ENCODE measurements around the gene AGAP1. TPM values are rescaled to one million over a fixed set of nuclear protein-coding genes. Genes with fewer than 3 reads are reported as not detected.

AGAP1 gene
- total RNA-seq, 2 donors from 2014 or later, result 32.8 to 34.7 TPM

DNA sequence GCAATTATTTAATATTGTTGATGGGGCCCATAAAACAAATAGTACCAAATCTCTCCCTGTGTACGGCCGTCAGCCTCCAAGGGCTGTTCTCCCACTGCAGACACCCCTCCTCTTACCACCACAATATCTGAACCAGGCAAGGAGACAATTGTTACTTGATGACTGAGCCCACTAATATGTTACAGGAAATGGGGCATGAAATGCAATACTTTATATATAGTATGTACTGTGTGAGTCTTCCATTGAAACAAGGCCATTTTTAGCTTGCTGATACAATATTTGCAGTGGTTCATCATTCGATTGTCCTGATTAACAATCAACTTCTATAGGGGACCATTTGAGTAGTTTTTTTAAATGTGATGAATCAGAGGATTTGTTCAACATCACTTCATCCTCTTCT, 367.0 kb downstream of the AGAP1 start:
- H3K4me1 Mint-ChIP-seq, result peaks cover 3% of the 10 kb centered on the region
- Histone ChIP-seq H3K4me3 (ENCODE audit: low read length) (no peak overlapping the region), H3K9me3 (ENCODE audit: control insufficient read depth, low read length) (no peaks in the 10 kb centered on the region), H3K36me3 (ENCODE audit: control insufficient read depth, insufficient read depth, low read length) (no peaks in the 10 kb centered on the region), H3K27ac (ENCODE audit: low read depth, low read length) (no peak overlapping the region), H3K4me1 (ENCODE audit: control insufficient read depth, insufficient read depth, low read length) (no peaks in the 10 kb centered on the region), H3K9ac (ENCODE audit: extremely low read depth, low read length, poor library complexity, severe bottlenecking) (no peak overlapping the region), H3K27me3 (ENCODE audit: control insufficient read depth, insufficient read depth, low read length, poor library complexity, severe bottlenecking) (no peaks in the 10 kb centered on the region)
- no peaks in the 10 kb centered on the region for H3K27me3 Mint-ChIP-seq (ENCODE audit: insufficient read depth)
- no peak for DNase-seq
- WGBS, 2 experiments (ENCODE audit: insufficient coverage in 1 of 2, insufficient read length in 1 of 2), result 88 to 100% methylated on average over 1 to 3 of the region's 3 CpGs
- no peaks in the 10 kb centered on the region for H3K9me3 Mint-ChIP-seq
- H3K27ac Mint-ChIP-seq, result no peak overlapping the region
- H3K4me3 Mint-ChIP-seq, result no peak overlapping the region
- H3K36me3 Mint-ChIP-seq (ENCODE audit: low read depth), result no peaks in the 10 kb centered on the region
- TF ChIP-seq, protein P1, sequence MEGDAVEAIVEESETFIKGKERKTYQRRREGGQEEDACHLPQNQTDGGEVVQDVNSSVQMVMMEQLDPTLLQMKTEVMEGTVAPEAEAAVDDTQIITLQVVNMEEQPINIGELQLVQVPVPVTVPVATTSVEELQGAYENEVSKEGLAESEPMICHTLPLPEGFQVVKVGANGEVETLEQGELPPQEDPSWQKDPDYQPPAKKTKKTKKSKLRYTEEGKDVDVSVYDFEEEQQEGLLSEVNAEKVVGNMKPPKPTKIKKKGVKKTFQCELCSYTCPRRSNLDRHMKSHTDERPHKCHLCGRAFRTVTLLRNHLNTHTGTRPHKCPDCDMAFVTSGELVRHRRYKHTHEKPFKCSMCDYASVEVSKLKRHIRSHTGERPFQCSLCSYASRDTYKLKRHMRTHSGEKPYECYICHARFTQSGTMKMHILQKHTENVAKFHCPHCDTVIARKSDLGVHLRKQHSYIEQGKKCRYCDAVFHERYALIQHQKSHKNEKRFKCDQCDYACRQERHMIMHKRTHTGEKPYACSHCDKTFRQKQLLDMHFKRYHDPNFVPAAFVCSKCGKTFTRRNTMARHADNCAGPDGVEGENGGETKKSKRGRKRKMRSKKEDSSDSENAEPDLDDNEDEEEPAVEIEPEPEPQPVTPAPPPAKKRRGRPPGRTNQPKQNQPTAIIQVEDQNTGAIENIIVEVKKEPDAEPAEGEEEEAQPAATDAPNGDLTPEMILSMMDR (conservative IDR thresholded peaks at IDR 0.05), result no peak

DNA sequence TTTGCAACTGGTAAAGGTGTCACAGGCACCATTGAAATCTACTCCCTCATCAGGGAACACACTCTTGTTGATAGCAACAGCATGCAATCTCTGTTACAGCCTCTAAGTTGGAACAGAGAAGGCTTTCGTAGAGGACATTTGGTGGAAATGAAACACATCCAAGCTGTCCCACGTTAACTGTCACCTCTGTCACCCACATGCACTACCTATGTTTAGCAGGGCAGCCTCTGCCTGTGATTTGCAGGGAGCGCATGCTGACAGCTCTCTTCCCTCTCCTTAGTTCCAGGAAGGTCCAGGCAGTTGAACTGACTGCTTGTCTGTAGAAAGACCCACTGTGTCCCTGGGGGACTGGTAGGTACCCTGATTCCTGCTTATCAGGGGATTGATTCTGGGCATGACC, 367.5 kb downstream of the AGAP1 start:
- DNase-seq, result no peak
- no peaks in the 10 kb centered on the region for H3K27me3 ChIP-seq (ENCODE audit: control insufficient read depth, insufficient read depth, low read length, poor library complexity, severe bottlenecking)
- no peak overlapping the region for H3K9ac ChIP-seq (ENCODE audit: extremely low read depth, low read length, poor library complexity, severe bottlenecking)
- Mint-ChIP-seq H3K4me3 (no peak overlapping the region), H3K36me3 (ENCODE audit: low read depth) (no peaks in the 10 kb centered on the region), H3K27me3 (ENCODE audit: insufficient read depth) (no peaks in the 10 kb centered on the region), H3K4me1 (peaks cover 3% of the 10 kb centered on the region), H3K27ac (no peak overlapping the region), H3K9me3 (no peaks in the 10 kb centered on the region)
- no peak overlapping the region for H3K27ac ChIP-seq (ENCODE audit: low read depth, low read length)
- H3K36me3 ChIP-seq (ENCODE audit: control insufficient read depth, insufficient read depth, low read length), result no peaks in the 10 kb centered on the region
- no peaks in the 10 kb centered on the region for H3K4me1 ChIP-seq (ENCODE audit: control insufficient read depth, insufficient read depth, low read length)
- TF ChIP-seq, protein P1 (conservative IDR thresholded peaks at IDR 0.05), result no peak
- WGBS, 2 experiments (ENCODE audit: insufficient coverage in 1 of 2, insufficient read length in 1 of 2), result 92 to 97% methylated on average over 3 of the region's 3 CpGs
- no peaks in the 10 kb centered on the region for H3K9me3 ChIP-seq (ENCODE audit: control insufficient read depth, low read length)
- no peak overlapping the region for H3K4me3 ChIP-seq (ENCODE audit: low read length)

DNA sequence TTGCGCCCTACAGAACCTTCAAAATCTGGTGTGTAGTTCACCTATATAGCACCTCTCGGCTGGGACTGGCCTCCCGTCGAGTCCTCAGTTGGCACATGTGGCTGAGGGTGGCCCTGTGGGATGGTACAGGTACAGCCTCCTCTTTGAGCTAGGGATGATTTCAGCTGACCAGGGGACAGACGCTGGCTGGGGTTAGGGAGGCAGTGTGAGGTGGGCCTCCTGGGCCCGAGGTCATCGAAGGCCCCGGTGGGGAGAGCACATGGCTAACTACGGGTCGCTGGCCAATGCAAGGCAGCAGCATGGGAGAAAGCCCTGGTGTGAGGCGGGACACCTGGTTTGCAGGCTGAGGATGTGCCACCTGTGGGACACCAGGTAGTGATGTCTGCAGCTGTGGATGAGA, 369.6 kb downstream of the AGAP1 start:
- Histone ChIP-seq H3K9me3 (ENCODE audit: control insufficient read depth, low read length) (no peaks in the 10 kb centered on the region), H3K9ac (ENCODE audit: extremely low read depth, low read length, poor library complexity, severe bottlenecking) (no peak overlapping the region), H3K4me1 (ENCODE audit: control insufficient read depth, insufficient read depth, low read length) (no peaks in the 10 kb centered on the region), H3K27me3 (ENCODE audit: control insufficient read depth, insufficient read depth, low read length, poor library complexity, severe bottlenecking) (no peaks in the 10 kb centered on the region), H3K36me3 (ENCODE audit: control insufficient read depth, insufficient read depth, low read length) (no peaks in the 10 kb centered on the region), H3K27ac (ENCODE audit: low read depth, low read length) (no peak overlapping the region), H3K4me3 (ENCODE audit: low read length) (no peak overlapping the region)
- Mint-ChIP-seq H3K4me3 (no peak overlapping the region), H3K27ac (no peak overlapping the region), H3K4me1 (peaks cover 3% of the 10 kb centered on the region), H3K27me3 (ENCODE audit: insufficient read depth) (no peaks in the 10 kb centered on the region), H3K9me3 (no peaks in the 10 kb centered on the region), H3K36me3 (ENCODE audit: low read depth) (peaks cover 1% of the 10 kb centered on the region)
- 94 to 96% methylated on average over 9 to 11 of the region's 11 CpGs for WGBS, 2 experiments (ENCODE audit: insufficient coverage in 1 of 2, insufficient read length in 1 of 2)
- no peak for DNase-seq
- TF ChIP-seq, protein P1 (conservative IDR thresholded peaks at IDR 0.05), result no peak

Measured in endodermal cell (in vitro differentiated cells).